CD14-positive monocyte (primary cell): ENCODE results near the gene SLC16A7. TPM values are rescaled to one million over a fixed set of nuclear protein-coding genes. Genes with fewer than 3 reads are reported as not detected.

Experiments
- DNase-seq, 3 donors: peaks; one replicate each; pipeline ENCODE4 v3.0.0-alpha.2; 2011 to 2022
- H2AFZ ChIP-seq: 2 replicates; pipeline ENCODE4 v1.6.0; 2012; ENCODE audit warnings: mild to moderate bottlenecking, low read depth, low read length, inconsistent platforms; ENCODE audit not compliant: insufficient read depth, poor library complexity, severe bottlenecking
- H3K27ac ChIP-seq, 2 donors: 1 replicate in 1 of 2; 2 replicates in 1 of 2; pipeline ENCODE4 v1.5.1; 2012 to 2013; ENCODE audit warnings: low read length in 2 of 2, control low read depth in 1 of 2, inconsistent platforms in 1 of 2, low read depth in 1 of 2, mild to moderate bottlenecking in 1 of 2
- H3K27me3 ChIP-seq, 2 donors: one replicate each; pipeline versions ENCODE4 v1.6.0 to v1.6.1; 2011 to 2013; ENCODE audit warnings: low read length in 2 of 2; ENCODE audit not compliant: control insufficient read depth in 2 of 2, insufficient read depth in 2 of 2
- H3K36me3 ChIP-seq, 2 donors: replicated peaks in 1 of 2; 1 replicate in 1 of 2; 2 replicates in 1 of 2; pipeline versions ENCODE4 v1.5.1 to v1.6.1; 2012 to 2013; ENCODE audit warnings: low read length in 2 of 2, control low read depth in 1 of 2, inconsistent platforms in 1 of 2, mild to moderate bottlenecking in 1 of 2; ENCODE audit not compliant: insufficient read depth in 2 of 2, control insufficient read depth in 1 of 2
- H3K4me1 ChIP-seq, 2 donors: 1 replicate in 1 of 2; 2 replicates in 1 of 2; pipeline versions ENCODE4 v1.5.1 to v1.6.1; 2012 to 2013; ENCODE audit warnings: low read length in 2 of 2, control low read depth in 1 of 2, inconsistent platforms in 1 of 2, mild to moderate bottlenecking in 1 of 2, moderate library complexity in 1 of 2; ENCODE audit not compliant: insufficient read depth in 2 of 2, control insufficient read depth in 1 of 2
- H3K4me2 ChIP-seq: replicated peaks from 2 replicates; pipeline ENCODE3; 2012; ENCODE audit warnings: low read length, moderate library complexity, mild to moderate bottlenecking; ENCODE audit not compliant: poor library complexity, severe bottlenecking; ENCODE audit errors: extremely low read depth
- H3K4me3 ChIP-seq, 3 experiments: fragments of 200-600 bp in 1 of 3; sonication (generic) in 1 of 3; replicated peaks in 1 of 3; 1 replicate in 2 of 3; 2 replicates in 1 of 3; pipeline ENCODE4 v1.5.1; 2011 to 2013; ENCODE audit warnings: low read length in 3 of 3, mild to moderate bottlenecking in 3 of 3, control low read depth in 2 of 3, low read depth in 2 of 3, inconsistent platforms in 1 of 3, moderate library complexity in 1 of 3
- H3K79me2 ChIP-seq: 2 replicates; pipeline ENCODE4 v1.6.0; 2012; ENCODE audit warnings: mild to moderate bottlenecking, control low read depth, inconsistent platforms, low read length, moderate library complexity; ENCODE audit not compliant: insufficient read depth
- H3K9ac ChIP-seq: 2 replicates; pipeline ENCODE4 v1.6.0; 2017; ENCODE audit warnings: low read length, mild to moderate bottlenecking; ENCODE audit not compliant: insufficient read depth, poor library complexity, severe bottlenecking
- H3K9me3 ChIP-seq, 2 donors: replicated peaks in 1 of 2; 1 replicate in 1 of 2; 2 replicates in 1 of 2; pipeline versions ENCODE4 v1.5.1 to v1.6.1; 2012 to 2013; ENCODE audit warnings: low read length in 2 of 2, control low read depth in 1 of 2; ENCODE audit not compliant: control insufficient read depth in 1 of 2, insufficient read depth in 1 of 2
- H4K20me1 ChIP-seq: 2 replicates; pipeline ENCODE4 v1.6.0; 2012; ENCODE audit warnings: mild to moderate bottlenecking, low read length, control low read depth, moderate library complexity; ENCODE audit not compliant: insufficient read depth
- H3K27ac Mint-ChIP-seq, 7 donors: one replicate each; pipeline ENCODE4 v1.8.0; 2020; ENCODE audit warnings: mild to moderate bottlenecking in 7 of 7, mixed read lengths in 7 of 7, moderate library complexity in 6 of 7, inconsistent platforms in 2 of 7
- H3K27me3 Mint-ChIP-seq, 3 donors: one replicate each; pipeline ENCODE4 v1.8.0; 2021 to 2022; ENCODE audit warnings: low read depth in 3 of 3, mild to moderate bottlenecking in 3 of 3, mixed read lengths in 3 of 3, moderate library complexity in 3 of 3, inconsistent platforms in 1 of 3
- H3K36me3 Mint-ChIP-seq, 2 donors: one replicate each; pipeline ENCODE4 v1.8.0; 2020; ENCODE audit warnings: mixed read lengths in 2 of 2, inconsistent platforms in 1 of 2, mild to moderate bottlenecking in 1 of 2
- H3K4me1 Mint-ChIP-seq: one replicate; pipeline ENCODE4 v1.8.0; 2020; ENCODE audit warnings: mild to moderate bottlenecking, mixed read lengths
- H3K4me3 Mint-ChIP-seq, 2 donors: one replicate each; pipeline ENCODE4 v1.8.0; 2020; ENCODE audit warnings: mild to moderate bottlenecking in 2 of 2, mixed read lengths in 2 of 2, moderate library complexity in 1 of 2
- H3K9me3 Mint-ChIP-seq, 7 donors: one replicate each; pipeline ENCODE4 v1.8.0; 2020 to 2022; ENCODE audit warnings: mixed read lengths in 7 of 7, mild to moderate bottlenecking in 6 of 7, moderate library complexity in 6 of 7, inconsistent platforms in 2 of 7
- CTCF ChIP-seq: fragments of 200-600 bp; IDR thresholded peaks from one replicate; pipeline ENCODE4 v1.8.0; 2022; ENCODE audit warnings: antibody characterized with exemption, mild to moderate bottlenecking
- WGBS: methylation state at CpG from one replicate; pipeline ENCODE4 v1.1.5; 2013; ENCODE audit warnings: missing lambda C conversion rate; ENCODE audit not compliant: insufficient coverage; 5-methylcytosine and 5-hydroxymethylcytosine counted together
- intact Hi-C, 2 donors: fragments of 100-400 bp; cut with micrococcal nuclease; formaldehyde crosslinking; loops; one replicate each; pipeline versions ENCODE4 v1.15.0 to v1.15.1; 2023
- polyA plus RNA-seq, 3 donors: library from polyadenylated mRNA; depleted of rRNA in 1 of 3; unstranded in 2 of 3; stranded (reverse) in 1 of 3; fragments of 300-500 nt in 2 of 3; fragments of >200 nt in 1 of 3; fragmentation: Illumina TruSeq in 2 of 3; gene quantifications; 1 replicate in 2 of 3; 2 replicates in 1 of 3; pipeline ENCODE4 v1.2.3, GENCODE V29; 2012 to 2021

The SLC16A7 gene
- polyA plus RNA-seq, 3 donors: 6.9 to 16.9 (median 11.8) TPM

- Mint-ChIP-seq H3K4me1 (no peaks in the 10 kb centered on the region), H3K27me3 (peaks cover 0 to 1% (median 0%) of the 10 kb centered on the region in 3 donors), H3K27ac (no peak overlapping the region), H3K9me3 (peaks cover 0 to 3% (median 2%) of the 10 kb centered on the region in 7 donors), H3K4me3 (no peak overlapping the region), H3K36me3 (no peaks in the 10 kb centered on the region)
- intact Hi-C loops: no loop called here
- Histone ChIP-seq H2AFZ (no peak overlapping the region), H3K9ac (no peak overlapping the region), H3K4me3 (no peak overlapping the region), H3K27me3 (no peaks in the 10 kb centered on the region), H3K79me2 (no peaks in the 10 kb centered on the region), H3K9me3 (no peaks in the 10 kb centered on the region), H4K20me1 (no peaks in the 10 kb centered on the region), H3K4me1 (no peaks in the 10 kb centered on the region), H3K4me2 (no peak overlapping the region), H3K36me3 (no peaks in the 10 kb centered on the region), H3K27ac (no peak overlapping the region)
- DNase-seq: no peak
- 100% methylated on average over 1 of the region's 3 CpGs for WGBS
- no peak for TF ChIP-seq CTCF
These were observed 231.9 kb downstream of the SLC16A7 start for GRCh38 chr12:59827767-59828166.

- TF ChIP-seq CTCF: no peak
- no peak for DNase-seq
- Histone ChIP-seq H3K79me2 (no peaks in the 10 kb centered on the region), H2AFZ (no peak overlapping the region), H3K36me3 (no peaks in the 10 kb centered on the region), H4K20me1 (no peaks in the 10 kb centered on the region), H3K27me3 (no peaks in the 10 kb centered on the region), H3K4me1 (no peaks in the 10 kb centered on the region), H3K4me3 (no peak overlapping the region), H3K4me2 (no peak overlapping the region), H3K9ac (no peak overlapping the region), H3K27ac (no peak overlapping the region), H3K9me3 (no peaks in the 10 kb centered on the region)
- H3K36me3 Mint-ChIP-seq: no peaks in the 10 kb centered on the region
- peaks cover 0 to 3% (median 2%) of the 10 kb centered on the region in 7 donors for H3K9me3 Mint-ChIP-seq
- peaks cover 0 to 1% (median 0%) of the 10 kb centered on the region in 3 donors for H3K27me3 Mint-ChIP-seq
- no peak overlapping the region for H3K27ac Mint-ChIP-seq
- no peaks in the 10 kb centered on the region for H3K4me1 Mint-ChIP-seq
- no peak overlapping the region for H3K4me3 Mint-ChIP-seq
- intact Hi-C loops: no loop called here
These were observed 232.7 kb downstream of the SLC16A7 start for GRCh38 chr12:59828521-59828920.
